GM19240 (cell line): ENCODE results near the gene GADD45B.
"Not testable (repeated sequence)": the region's sequence is repeated elsewhere in the genome, so short reads cannot be mapped to it uniquely, and the experiment has no call there.

Experiments
- DNase-seq: peaks from one replicate; pipeline ENCODE4 v3.0.0; 2011; ENCODE audit warnings: low spot score; ENCODE audit not compliant: insufficient read length

The GADD45B gene

GRCh38 chr19:2487842-2488241 is 11.9 kb downstream of the GADD45B start:
- no peak for DNase-seq

- DNase-seq = no peak
These were observed 12.5 kb downstream of the GADD45B start for GRCh38 chr19:2488405-2488941.

GRCh38 chr19:2488942-2489731 is 13.2 kb downstream of the GADD45B start:
- no peak for DNase-seq

DNA sequence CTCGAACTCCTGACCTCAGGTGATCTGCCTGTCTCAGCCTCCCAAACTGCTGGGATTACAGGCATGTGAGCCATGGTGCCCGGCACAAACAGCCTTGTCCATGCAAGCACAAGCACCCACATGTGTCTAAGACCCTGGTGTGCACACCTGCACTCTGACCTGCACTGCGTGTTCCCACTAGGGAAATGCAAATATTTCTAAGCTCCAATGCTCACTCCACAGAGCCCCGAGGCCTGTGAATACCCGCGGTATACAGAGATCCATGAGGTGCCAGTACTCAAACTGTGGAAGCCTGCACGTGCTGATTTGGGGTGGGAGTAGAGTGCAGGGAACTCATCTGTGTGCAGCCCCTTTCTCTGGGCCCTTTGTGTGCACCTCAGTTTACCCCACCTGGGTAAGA is 14.7 kb downstream of the GADD45B start:
- no peak for DNase-seq

- no peak for DNase-seq
These were observed 15.3 kb downstream of the GADD45B start for GRCh38 chr19:2491130-2491801.

GRCh38 chr19:2492870-2493269 is 16.9 kb downstream of the GADD45B start:
- no peak for DNase-seq

DNA sequence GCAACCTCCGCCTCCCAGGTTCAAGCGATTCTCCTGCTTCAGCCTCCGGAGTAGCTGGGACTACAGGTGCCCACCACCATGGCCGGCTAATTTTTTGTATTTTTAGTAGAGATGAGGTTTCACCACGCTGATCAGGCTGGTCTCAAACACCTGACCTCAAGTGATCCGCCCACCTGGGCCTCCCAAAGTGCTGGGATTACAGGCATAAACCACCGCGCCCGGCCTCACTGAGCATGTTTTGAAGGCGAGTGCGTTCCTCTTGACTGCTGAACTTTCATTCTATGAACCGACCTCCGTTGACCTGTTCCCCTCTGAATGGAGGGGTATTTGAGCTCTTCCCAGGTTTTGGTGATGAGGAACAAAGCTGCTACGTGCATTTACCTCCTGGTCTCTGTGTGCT is 17.5 kb downstream of the GADD45B start:
- not testable (repeated sequence) for DNase-seq

- no peak for DNase-seq
These were observed 18.1 kb downstream of the GADD45B start for GRCh38 chr19:2494084-2494446.

GRCh38 chr19:2494447-2495129 is 18.7 kb downstream of the GADD45B start:
- DNase-seq = no peak

DNA sequence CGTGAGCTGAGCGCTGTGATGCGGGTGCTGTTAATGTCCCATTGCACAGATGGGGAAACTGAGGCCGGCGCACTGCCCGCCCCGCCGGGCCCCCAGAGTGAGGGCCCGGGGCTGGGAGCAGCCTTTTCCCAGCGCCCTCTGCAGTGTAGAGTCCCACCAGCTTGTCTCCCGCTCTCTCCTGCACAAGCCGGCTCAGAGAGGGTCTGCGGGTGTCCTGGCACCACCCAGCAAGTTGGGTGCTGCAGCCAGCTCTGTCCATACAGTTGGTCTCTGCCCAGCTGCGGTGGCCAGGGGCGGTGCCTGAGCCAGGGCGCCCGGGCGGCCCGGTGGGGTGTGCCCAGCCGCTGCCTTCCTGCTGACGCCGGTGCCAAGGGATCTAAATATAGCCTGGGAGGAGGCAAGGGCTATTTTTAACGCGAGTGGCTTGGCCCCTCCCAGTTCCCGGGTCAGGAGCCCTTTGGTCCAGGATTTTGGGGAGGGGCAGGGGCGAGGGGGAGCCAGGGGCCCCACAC is 19.3 kb downstream of the GADD45B start:
- no peak for DNase-seq

DNA sequence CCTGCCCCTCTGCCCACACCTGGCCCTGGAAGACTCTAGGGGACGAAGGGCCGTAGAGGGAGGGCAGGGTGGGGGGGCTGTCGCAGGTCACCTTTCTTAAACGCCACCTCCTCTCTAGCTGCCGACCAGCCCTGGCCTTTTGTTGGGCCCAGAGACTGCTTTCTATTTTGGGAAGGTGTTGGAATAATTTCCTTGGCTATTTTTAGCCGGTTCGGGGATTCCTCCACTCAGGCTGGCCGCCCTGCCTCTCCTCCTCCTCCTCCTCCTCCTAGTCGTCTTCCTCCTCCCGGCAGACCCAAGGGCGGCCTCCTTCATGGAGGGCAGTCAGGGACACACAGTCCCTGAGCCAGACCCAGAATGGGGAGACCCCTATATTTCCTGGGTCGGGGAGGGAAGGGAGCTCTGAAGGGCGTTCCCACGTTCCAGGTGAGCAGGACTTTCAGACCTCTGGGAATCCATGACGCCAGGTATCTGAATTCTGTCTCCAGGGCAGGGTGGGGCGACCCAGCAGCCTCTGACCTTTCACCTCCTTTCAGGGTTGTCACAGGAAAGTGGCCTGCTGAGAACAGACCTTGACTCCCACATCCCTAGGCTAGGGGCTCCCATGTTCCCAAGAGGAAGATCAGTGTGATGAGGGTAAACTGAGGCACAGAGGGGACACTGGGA is 19.9 kb downstream of the GADD45B start:
- DNase-seq = no peak

- DNase-seq = no peak
These were observed 21.3 kb downstream of the GADD45B start for GRCh38 chr19:2497186-2497585.

- no peak for DNase-seq
These were observed 24.2 kb downstream of the GADD45B start for GRCh38 chr19:2500156-2500555.

DNA sequence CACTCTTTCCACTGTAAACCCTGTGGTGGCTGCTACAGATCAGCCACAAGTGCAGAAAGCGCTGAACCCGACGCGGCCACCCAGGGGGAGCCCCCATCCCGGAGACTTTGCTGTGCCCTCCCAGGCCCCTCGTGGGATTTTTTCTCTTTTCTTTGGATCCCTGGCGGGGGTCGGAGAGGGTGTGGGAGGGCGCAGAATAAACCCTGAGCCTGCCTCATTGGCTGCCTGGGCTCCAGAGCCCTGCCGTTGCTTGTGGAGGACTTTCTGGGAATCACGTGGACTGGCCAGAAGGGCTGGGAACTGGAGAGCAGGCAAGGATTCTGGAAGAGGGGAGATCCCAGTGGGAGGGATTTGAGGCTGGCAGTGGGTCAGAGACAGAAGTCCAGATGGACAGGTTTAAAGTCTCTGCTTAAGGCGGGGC is 24.9 kb downstream of the GADD45B start:
- DNase-seq = no peak

DNA sequence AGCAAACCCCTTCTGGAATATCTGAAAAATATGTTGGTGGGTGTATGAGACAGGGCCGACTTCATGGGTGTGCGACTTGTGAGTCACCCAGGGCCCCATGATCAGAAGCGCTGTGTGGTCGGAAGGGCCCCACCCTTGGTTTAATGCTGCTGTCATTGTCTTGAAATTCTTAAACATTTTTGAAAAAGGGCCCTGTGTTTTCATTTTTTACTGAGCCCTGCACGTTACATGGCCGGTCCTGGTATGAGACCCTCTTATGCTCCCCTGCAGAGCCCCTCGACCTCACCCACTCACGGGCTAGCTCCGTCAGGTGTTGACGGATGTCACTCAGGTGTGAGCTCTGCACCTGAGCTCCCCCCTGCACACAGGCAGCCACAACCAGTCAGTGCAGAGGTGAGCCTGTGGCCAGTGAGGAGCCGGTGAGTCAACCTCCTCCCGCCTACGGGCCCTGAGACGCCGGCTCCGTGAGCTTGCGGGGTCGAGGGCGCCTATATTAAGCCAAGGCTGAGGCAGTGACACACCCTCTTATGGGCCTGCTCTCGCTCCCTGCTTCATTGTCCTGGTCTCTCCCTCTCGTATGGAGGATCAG is 27.7 kb downstream of the GADD45B start:
- DNase-seq = no peak

DNA sequence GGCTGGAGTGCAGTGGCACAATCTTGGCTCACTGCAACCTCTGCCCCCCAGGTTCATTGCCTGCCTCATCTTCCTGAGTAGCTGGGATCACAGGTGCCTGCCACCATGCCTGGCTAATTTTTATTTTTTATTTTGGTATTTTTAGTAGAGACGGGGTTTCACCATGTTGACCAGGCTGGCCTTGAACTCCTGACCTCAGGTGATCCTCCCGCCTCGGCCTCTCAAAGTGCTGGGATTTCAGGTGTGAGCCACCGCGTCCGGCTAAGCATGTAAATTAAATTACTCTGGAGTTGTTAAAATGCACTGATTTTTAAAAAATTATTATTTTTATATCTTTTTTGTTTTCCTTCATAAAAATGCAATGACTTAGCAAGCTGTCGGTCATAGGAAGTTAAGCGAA is 30.7 kb downstream of the GADD45B start:
- not testable (repeated sequence) for DNase-seq

- DNase-seq = no peak
These were observed 31.2 kb downstream of the GADD45B start for GRCh38 chr19:2507109-2507508.

- no peak for DNase-seq
These were observed 33.2 kb downstream of the GADD45B start for GRCh38 chr19:2509096-2509495.

GRCh38 chr19:2511570-2511969 is 35.6 kb downstream of the GADD45B start:
- DNase-seq = no peak

DNA sequence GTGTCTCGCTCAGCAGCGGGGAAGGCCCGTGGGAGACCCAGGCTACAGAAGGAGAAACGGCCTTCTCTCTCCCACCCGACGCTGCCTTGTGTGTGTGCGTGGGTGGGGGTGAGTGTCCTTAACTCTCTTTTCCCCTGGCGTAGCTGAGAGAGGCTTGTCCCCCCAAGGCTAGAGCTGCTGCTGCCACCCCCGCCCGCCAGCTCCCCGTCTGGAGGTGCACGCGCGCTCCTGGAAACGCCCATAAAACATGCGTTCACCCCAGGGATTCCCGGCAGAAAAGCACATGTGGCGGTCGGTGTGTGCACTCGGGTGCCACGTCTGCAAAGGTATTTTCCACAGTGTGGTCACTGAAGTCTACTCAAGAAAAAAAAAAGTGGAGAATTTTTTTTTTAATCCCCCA is 36.1 kb downstream of the GADD45B start:
- no peak for DNase-seq
